Spinal cord (tissue), 10 donors: Measurements from ENCODE around the gene EXOC7. TPM values are rescaled to one million over a fixed set of nuclear protein-coding genes. Genes with fewer than 3 reads are reported as not detected.

Source experiments
- DNase-seq, 6 donors: peaks; one replicate each; pipeline versions ENCODE4 v3.0.0 to v3.0.0-alpha.2; 2013 to 2015; ENCODE audit warnings: low spot score in 6 of 6, low read depth in 4 of 6
- H3K27ac ChIP-seq: one replicate; pipeline ENCODE4 v1.5.1; 2013; ENCODE audit warnings: low read depth, low read length, control low read depth
- H3K27me3 ChIP-seq: one replicate; pipeline ENCODE4 v1.6.1; 2013; ENCODE audit warnings: low read length; ENCODE audit not compliant: control insufficient read depth, insufficient read depth
- H3K36me3 ChIP-seq: one replicate; pipeline ENCODE4 v1.6.1; 2013; ENCODE audit warnings: low read length; ENCODE audit not compliant: control insufficient read depth, insufficient read depth
- H3K4me1 ChIP-seq: one replicate; pipeline ENCODE4 v1.6.1; 2013; ENCODE audit warnings: low read length; ENCODE audit not compliant: control insufficient read depth, insufficient read depth
- H3K4me3 ChIP-seq: one replicate; pipeline ENCODE4 v1.5.1; 2013; ENCODE audit warnings: low read depth, low read length, control low read depth
- H3K9me3 ChIP-seq: one replicate; pipeline ENCODE4 v1.6.1; 2013; ENCODE audit warnings: low read length; ENCODE audit not compliant: control insufficient read depth, insufficient read depth
- WGBS: methylation state at CpG from one replicate; pipeline ENCODE4 v1.1.5; 2013; ENCODE audit warnings: missing lambda C conversion rate; ENCODE audit not compliant: insufficient coverage; 5-methylcytosine and 5-hydroxymethylcytosine counted together
- polyA plus RNA-seq, 2 donors: library from polyadenylated mRNA; unstranded; fragments of 120-200 nt; gene quantifications; one replicate each; pipeline ENCODE4 v1.2.1, GENCODE V29; 2013; ENCODE audit not compliant: insufficient read length in 2 of 2
- total RNA-seq, 2 donors: library from RNA; depleted of rRNA in 1 of 2; stranded (reverse); fragments of 120-200 nt in 1 of 2; fragments of >200 nt in 1 of 2; gene quantifications; one replicate each; pipeline versions ENCODE4 v1.2.3 to v1.2.4, GENCODE V29; 2013 to 2014
- donor health status: healthy.

Gene EXOC7
- total and polyA plus RNA-seq, 4 donors = 84.7 to 172 (median 165) TPM

DNA sequence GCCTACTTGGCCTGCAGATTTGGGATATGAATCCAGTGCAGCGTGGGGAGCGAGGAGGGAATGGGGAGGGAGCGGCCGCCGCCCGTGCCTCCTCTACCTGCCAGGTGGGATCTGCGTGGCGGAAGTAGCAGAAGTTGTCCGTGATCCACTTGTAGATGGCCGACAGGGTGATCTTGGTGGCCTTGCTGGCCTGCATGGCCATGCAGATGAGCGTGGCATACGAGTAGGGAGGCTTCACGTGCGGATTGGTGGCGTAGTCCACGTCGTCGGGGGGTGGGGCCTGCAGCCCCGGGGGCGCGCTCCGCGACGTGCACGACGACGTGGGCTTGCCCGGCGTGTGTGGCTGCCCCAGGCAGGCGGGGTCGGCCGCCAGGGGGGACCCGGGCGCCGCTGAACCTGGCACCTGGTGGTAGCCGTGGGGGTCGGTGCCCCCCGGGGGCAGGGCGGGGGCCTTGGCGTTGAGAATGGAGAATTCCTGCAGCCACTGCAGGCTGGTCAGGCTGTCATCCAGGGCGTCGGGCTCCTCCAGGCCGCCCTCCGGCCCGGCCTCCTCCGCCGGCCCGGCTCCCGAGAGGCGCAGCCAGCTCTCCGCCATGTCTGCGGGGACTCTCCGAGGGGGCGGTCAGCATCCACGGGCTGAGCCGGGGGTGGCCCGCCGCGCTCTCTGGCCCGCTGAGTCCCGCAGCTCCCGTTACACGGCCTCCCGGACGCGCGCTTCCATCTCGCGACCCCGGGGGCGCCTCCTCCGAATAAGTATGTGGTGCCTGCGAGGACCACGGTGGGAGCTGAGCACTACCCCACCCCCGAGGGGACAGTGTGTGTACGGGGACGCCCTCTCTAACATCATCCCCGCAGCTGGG lies 36.4 kb upstream of the EXOC7 start:
- H3K27ac ChIP-seq = no peak overlapping the region
- H3K4me3 ChIP-seq = peak overlapping the region; percentile 53
- H3K4me1 ChIP-seq = peaks cover 89% of the 10 kb centered on the region
- peak in 1 of 6 donors; percentile 53 for DNase-seq
- 15% methylated on average over 72 of the region's 78 CpGs for WGBS
- peaks cover 35% of the 10 kb centered on the region for H3K36me3 ChIP-seq
- no peaks in the 10 kb centered on the region for H3K9me3 ChIP-seq
- H3K27me3 ChIP-seq = peaks cover 40% of the 10 kb centered on the region

DNA sequence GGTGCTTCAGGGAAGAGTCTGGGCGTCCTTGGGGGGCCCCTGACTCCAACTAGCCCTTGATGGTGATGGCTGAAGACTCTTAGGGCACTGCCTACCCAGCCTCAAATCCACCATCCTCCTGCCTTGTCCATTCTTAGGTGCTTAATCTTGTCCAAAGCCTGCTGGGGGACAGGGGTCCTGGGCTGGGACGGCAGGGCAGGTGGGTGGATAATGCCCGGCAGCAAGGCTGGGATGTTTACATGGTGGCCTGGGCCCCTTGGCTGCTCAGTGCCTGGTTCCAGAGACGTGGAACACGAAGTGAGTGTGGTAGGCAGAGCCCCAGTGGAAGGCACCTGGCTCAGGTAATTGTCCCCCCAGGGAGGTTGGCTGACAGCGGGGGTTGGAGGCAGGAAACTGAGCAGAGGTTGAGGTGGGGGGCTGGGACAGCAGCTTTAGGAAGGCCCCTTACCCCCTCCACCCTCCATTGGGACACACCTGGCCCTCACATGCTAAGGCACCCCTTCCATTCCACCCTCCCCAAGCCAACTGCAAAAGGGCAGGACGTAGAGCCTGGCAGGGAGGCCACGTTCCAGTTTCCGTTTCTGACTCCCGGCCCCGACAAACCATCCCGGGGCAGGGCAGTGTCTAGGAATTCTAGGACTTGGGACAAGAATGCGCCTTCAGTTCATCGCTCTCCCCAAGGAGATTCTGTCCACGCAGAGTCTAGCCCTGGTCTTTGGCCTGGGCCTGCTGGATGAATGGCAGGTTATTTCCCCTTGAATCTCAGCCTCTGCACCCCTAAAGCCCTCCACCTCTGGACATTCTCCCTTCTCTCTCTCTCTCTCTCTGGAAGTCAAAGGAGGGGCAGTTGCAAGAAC lies 35.5 kb upstream of the EXOC7 start:
- Histone ChIP-seq H3K36me3 (peaks cover 27% of the 10 kb centered on the region), H3K9me3 (no peaks in the 10 kb centered on the region), H3K27ac (peak overlapping the region; percentile 26), H3K27me3 (peaks cover 42% of the 10 kb centered on the region), H3K4me1 (peaks cover 95% of the 10 kb centered on the region), H3K4me3 (peak overlapping the region; percentile 2)
- WGBS = 39% methylated on average over 14 of the region's 15 CpGs
- DNase-seq = peak in 1 of 6 donors; percentile 37

GRCh38 chr17:76138234-76138895 lies 34.8 kb upstream of the EXOC7 start:
- peak in 4 of 6 donors; percentile 68 to 92 (median 84) for DNase-seq
- Histone ChIP-seq H3K4me1 (peaks cover 89% of the 10 kb centered on the region), H3K4me3 (peak overlapping the region; percentile 2), H3K27ac (peak overlapping the region; percentile 26), H3K9me3 (no peaks in the 10 kb centered on the region), H3K36me3 (peaks cover 23% of the 10 kb centered on the region), H3K27me3 (peaks cover 42% of the 10 kb centered on the region)
- 14% methylated on average over 17 of the region's 23 CpGs for whole genome bisulfite sequencing

DNA sequence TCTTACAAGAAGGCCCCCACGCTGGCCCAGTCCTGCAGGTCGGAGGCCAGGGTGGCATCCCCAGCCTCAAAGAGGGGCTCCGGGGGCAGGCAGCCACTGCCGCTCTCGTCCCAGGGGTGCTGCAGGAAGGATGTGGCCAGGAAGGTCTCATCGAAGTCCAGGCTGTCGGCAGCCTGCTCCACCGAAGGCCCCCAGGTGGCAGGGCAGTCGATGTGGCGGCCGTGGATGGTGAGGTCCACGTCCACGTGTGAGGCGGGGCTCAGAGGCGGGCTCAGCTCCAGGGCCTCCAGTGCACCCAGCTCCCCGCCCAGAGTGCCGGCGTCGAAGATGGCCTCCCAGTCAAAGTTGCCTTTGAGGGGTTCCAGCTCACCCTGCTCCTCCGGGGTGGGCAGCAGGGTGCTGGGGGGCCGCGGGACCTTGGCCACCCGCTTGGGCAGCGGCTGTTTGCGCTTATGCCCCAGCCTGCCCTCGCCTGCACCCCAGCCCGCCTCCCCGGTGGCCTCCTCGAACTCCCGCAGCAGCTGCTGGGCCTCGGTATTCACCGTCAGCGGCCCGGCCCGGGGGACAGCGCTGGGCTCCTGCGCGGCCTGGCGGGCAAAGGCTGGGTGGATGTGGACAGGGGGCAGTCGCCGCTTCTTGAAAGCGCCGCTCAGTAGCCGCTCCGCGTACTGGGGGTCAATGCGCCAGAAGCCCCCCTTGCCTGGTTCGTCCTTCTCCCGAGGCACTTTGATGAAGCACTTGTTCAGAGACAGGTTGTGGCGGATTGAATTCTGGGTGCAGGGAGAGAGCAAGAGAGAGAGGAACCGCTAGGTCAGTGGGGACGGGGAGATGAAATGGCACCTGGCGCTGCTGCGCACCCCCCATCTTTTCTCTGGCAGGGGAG lies 34.0 kb upstream of the EXOC7 start:
- Histone ChIP-seq H3K27me3 (peaks cover 46% of the 10 kb centered on the region), H3K4me1 (peaks cover 87% of the 10 kb centered on the region), H3K9me3 (no peaks in the 10 kb centered on the region), H3K27ac (peak overlapping the region; percentile 26), H3K36me3 (peaks cover 18% of the 10 kb centered on the region), H3K4me3 (no peak overlapping the region)
- WGBS = 23% methylated on average over 54 of the region's 54 CpGs
- DNase-seq = no peak

GRCh38 chr17:76137001-76137350 lies 33.4 kb upstream of the EXOC7 start:
- H3K9me3 ChIP-seq = no peaks in the 10 kb centered on the region
- peaks cover 82% of the 10 kb centered on the region for H3K4me1 ChIP-seq
- no peak overlapping the region for H3K27ac ChIP-seq
- 69% methylated on average over 7 of the region's 7 CpGs for WGBS
- peaks cover 16% of the 10 kb centered on the region for H3K36me3 ChIP-seq
- peaks cover 48% of the 10 kb centered on the region for H3K27me3 ChIP-seq
- H3K4me3 ChIP-seq = no peak overlapping the region
- DNase-seq = no peak

DNA sequence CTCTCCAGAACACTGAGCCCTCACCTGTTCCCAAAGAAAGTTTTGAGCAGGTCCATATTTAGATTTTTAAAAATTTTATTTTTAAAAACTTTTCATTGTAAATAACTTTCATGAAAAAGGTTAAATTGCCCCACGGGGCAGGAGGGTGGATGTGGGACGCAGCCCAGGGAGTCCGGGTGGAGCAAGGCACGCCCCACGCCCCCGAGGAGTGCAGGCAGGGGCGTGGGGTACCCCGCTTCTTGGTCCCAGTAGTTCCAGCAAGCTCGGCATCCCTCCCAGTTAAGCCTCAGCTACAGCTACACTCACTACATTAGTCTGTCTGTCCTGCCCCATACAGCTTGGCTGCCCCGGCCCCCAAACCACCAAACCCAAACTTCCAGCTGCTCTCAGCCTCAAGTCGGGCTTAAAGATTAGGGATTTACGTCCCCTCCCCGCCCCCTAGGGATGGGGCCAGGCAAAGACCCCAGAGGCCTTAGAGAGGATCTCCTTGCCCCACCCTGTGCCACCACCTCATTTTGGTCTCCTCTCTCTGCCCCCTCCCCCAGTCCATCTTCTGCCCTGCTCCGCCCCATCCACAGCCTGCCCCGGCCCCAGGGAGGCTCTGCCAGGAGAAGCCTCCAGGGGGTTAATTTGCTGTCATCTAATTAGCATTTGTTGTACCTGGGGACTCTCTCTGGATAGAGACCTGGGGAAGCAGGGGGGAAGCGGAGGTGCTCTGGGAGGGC lies 32.9 kb upstream of the EXOC7 start:
- DNase-seq = no peak
- WGBS = 76% methylated on average over 15 of the region's 16 CpGs
- Histone ChIP-seq H3K4me1 (peaks cover 76% of the 10 kb centered on the region), H3K4me3 (no peak overlapping the region), H3K27ac (no peak overlapping the region), H3K36me3 (peaks cover 16% of the 10 kb centered on the region), H3K9me3 (no peaks in the 10 kb centered on the region), H3K27me3 (peaks cover 53% of the 10 kb centered on the region)

DNA sequence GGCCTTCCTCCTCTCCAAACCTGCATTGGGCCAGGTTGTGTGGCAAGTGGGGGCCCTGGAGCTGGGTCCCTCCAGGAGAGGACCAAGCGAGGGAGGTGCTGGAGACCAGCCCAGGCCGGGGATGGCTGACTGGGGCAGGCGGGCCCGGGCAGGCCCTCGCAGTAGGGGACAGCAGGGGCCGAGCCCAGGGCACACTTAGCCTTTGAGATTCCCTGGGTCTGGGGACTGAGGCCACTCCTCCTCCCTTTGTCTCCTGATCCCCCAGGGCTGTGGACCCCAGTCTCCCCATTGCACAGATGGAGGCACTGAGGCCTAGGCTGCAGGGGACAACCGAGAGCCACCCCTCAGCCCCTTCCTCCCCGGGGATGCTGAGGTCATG lies 32.2 kb upstream of the EXOC7 start:
- H3K27ac ChIP-seq = no peak overlapping the region
- no peaks in the 10 kb centered on the region for H3K9me3 ChIP-seq
- 26% methylated on average over 6 of the region's 8 CpGs for WGBS
- H3K27me3 ChIP-seq = peaks cover 51% of the 10 kb centered on the region
- peaks cover 16% of the 10 kb centered on the region for H3K36me3 ChIP-seq
- H3K4me3 ChIP-seq = no peak overlapping the region
- peaks cover 70% of the 10 kb centered on the region for H3K4me1 ChIP-seq
- DNase-seq = no peak

GRCh38 chr17:76134911-76135809 lies 31.6 kb upstream of the EXOC7 start:
- H3K27me3 ChIP-seq = peaks cover 45% of the 10 kb centered on the region
- no peak overlapping the region for H3K4me3 ChIP-seq
- 19% methylated on average over 18 of the region's 22 CpGs for WGBS
- no peak overlapping the region for H3K27ac ChIP-seq
- peaks cover 16% of the 10 kb centered on the region for H3K36me3 ChIP-seq
- DNase-seq = peak in 3 of 6 donors; percentile 44 to 85 (median 79)
- H3K9me3 ChIP-seq = no peaks in the 10 kb centered on the region
- peaks cover 63% of the 10 kb centered on the region for H3K4me1 ChIP-seq
